ENCODE data around the gene DDHD1. TPM values are rescaled to one million over a fixed set of nuclear protein-coding genes. Genes with fewer than 3 reads are reported as not detected.

The DDHD1 gene
- polyA plus RNA-seq, 1 donor (not counting 4 experiments of a cell fraction or from before 2014, with no cell fraction given), result 10.4 TPM

DNA sequence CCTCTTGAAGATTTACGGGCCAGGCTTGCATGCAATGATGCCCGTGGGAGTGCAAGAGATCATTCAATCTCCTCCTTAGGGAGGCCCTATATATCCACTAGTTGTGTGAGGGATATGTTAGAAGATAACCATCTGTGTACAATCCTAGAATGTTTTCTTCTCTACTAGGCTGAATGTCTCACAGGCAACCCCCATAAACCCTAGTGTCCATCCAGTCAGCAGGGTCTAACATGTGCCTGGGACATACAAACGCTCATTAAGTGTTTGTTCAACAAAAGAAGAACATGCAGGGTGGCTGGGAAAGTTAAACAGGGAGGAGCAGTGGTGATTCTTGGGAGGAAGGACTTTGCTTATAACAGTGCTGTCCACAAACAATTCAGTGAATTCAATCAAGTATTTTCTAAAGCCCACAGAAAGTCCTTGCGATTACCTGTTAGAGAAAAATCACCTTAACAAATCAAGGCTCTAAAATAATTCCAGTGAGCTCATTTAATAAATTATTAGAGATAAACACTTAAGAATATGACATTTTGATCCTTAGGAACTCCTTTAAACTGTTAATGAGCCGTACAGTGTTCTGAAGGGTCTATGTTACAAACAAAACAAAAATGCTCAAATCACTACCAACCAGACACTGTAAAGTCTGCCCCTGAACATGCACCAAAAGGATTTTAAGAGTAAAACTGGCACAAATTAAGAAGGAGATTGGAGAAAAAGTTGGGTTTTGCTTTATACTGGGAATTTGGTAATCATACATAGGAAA is 105.6 kb downstream of the DDHD1 start:
- TF ChIP-seq EZH2 (IDR thresholded peaks at IDR 0.05; ENCODE audit: low read length) (no peak), CTCF (optimal IDR thresholded peaks at IDR 0.05 in 1 of 3, IDR thresholded peaks at IDR 0.05 in 1 of 3, conservative IDR thresholded peaks at IDR 0.05 in 1 of 3; ENCODE audit: extremely low read depth in 1 of 3, insufficient read depth in 2 of 3, low read length in 3 of 3) (no peak)
- Histone ChIP-seq H3K9me3 (ENCODE audit: control insufficient read depth, low read depth, low read length) (no peaks in the 10 kb centered on the region), H3K27me3 (ENCODE audit: control insufficient read depth, extremely low read depth, insufficient read depth, low read length) (no peaks in the 10 kb centered on the region), H3K4me3 (ENCODE audit: control insufficient read depth in 2 of 3, extremely low read depth in 1 of 3, insufficient read depth in 2 of 3, low read depth in 1 of 3, low read length in 3 of 3) (no peak overlapping the region), H3K27ac (ENCODE audit: control insufficient read depth, insufficient read depth, low read length) (no peak overlapping the region), H3K9me1 (ENCODE audit: control insufficient read depth, extremely low read depth, insufficient read depth, low read length) (no peaks in the 10 kb centered on the region), H3K4me1 (ENCODE audit: control insufficient read depth, extremely low read depth, insufficient read depth, low read length) (no peaks in the 10 kb centered on the region), H4K20me1 (ENCODE audit: control insufficient read depth, extremely low read depth, insufficient read depth, low read length) (no peaks in the 10 kb centered on the region), H3K36me3 (ENCODE audit: control insufficient read depth in 2 of 2, extremely low read depth in 1 of 2, insufficient read depth in 2 of 2, low read length in 2 of 2) (no peaks in the 10 kb centered on the region), H3K79me2 (ENCODE audit: control insufficient read depth, insufficient read depth, low read length) (no peaks in the 10 kb centered on the region), H2AFZ (ENCODE audit: control insufficient read depth, low read length) (no peak overlapping the region), H3K9ac (ENCODE audit: control insufficient read depth, extremely low read depth, insufficient read depth, low read length) (no peak overlapping the region), H3K4me2 (ENCODE audit: control insufficient read depth, extremely low read depth, insufficient read depth, low read depth, low read length) (no peak overlapping the region)
- FAIRE-seq (no peak), DNase-seq (ENCODE audit: low read depth, low spot score) (no peak)
- dilution Hi-C loops (cut with MboI; ENCODE audit: extremely low pct_ligation_motif_present, low sequenced_read_pairs), result no loop called here

GRCh38 chr14:53044486-53044885 is 108.6 kb downstream of the DDHD1 start:
- Histone ChIP-seq H3K9ac (ENCODE audit: control insufficient read depth, extremely low read depth, insufficient read depth, low read length) (no peak overlapping the region), H3K27ac (ENCODE audit: control insufficient read depth, insufficient read depth, low read length) (no peak overlapping the region), H2AFZ (ENCODE audit: control insufficient read depth, low read length) (no peak overlapping the region), H3K36me3 (ENCODE audit: control insufficient read depth in 2 of 2, extremely low read depth in 1 of 2, insufficient read depth in 2 of 2, low read length in 2 of 2) (peaks cover 0 to 2% of the 10 kb centered on the region in 2 experiments), H3K4me1 (ENCODE audit: control insufficient read depth, extremely low read depth, insufficient read depth, low read length) (no peaks in the 10 kb centered on the region), H3K4me2 (ENCODE audit: control insufficient read depth, extremely low read depth, insufficient read depth, low read depth, low read length) (no peak overlapping the region), H3K4me3 (ENCODE audit: control insufficient read depth in 2 of 3, extremely low read depth in 1 of 3, insufficient read depth in 2 of 3, low read depth in 1 of 3, low read length in 3 of 3) (no peak overlapping the region), H4K20me1 (ENCODE audit: control insufficient read depth, extremely low read depth, insufficient read depth, low read length) (no peaks in the 10 kb centered on the region), H3K9me1 (ENCODE audit: control insufficient read depth, extremely low read depth, insufficient read depth, low read length) (no peaks in the 10 kb centered on the region), H3K79me2 (ENCODE audit: control insufficient read depth, insufficient read depth, low read length) (no peaks in the 10 kb centered on the region), H3K27me3 (ENCODE audit: control insufficient read depth, extremely low read depth, insufficient read depth, low read length) (no peaks in the 10 kb centered on the region), H3K9me3 (ENCODE audit: control insufficient read depth, low read depth, low read length) (no peaks in the 10 kb centered on the region)
- dilution Hi-C loops (cut with MboI; ENCODE audit: extremely low pct_ligation_motif_present, low sequenced_read_pairs), result no loop called here
- FAIRE-seq, result no peak
- no peak for DNase-seq (ENCODE audit: low read depth, low spot score)
- no peak for TF ChIP-seq EZH2 (IDR thresholded peaks at IDR 0.05; ENCODE audit: low read length)
- TF ChIP-seq CTCF (optimal IDR thresholded peaks at IDR 0.05 in 1 of 3, IDR thresholded peaks at IDR 0.05 in 1 of 3, conservative IDR thresholded peaks at IDR 0.05 in 1 of 3; ENCODE audit: extremely low read depth in 1 of 3, insufficient read depth in 2 of 3, low read length in 3 of 3), result no peak
